Stimulated activated CD4-positive, alpha-beta T cell treated with anti-CD3 and anti-CD28 coated beads, Interleukin-4, amount 100 ng/mL, for 4 hours (primary cell): ENCODE measurements around the gene HRK.

ENCODE experiments used
- DNase-seq, 2 experiments: peaks; one replicate each; pipeline ENCODE4 v3.0.0-alpha.2; 2020

The HRK gene

GRCh38 chr12:116864371-116865160 lies 16.7 kb downstream of the HRK start:
- no peak for DNase-seq

DNA sequence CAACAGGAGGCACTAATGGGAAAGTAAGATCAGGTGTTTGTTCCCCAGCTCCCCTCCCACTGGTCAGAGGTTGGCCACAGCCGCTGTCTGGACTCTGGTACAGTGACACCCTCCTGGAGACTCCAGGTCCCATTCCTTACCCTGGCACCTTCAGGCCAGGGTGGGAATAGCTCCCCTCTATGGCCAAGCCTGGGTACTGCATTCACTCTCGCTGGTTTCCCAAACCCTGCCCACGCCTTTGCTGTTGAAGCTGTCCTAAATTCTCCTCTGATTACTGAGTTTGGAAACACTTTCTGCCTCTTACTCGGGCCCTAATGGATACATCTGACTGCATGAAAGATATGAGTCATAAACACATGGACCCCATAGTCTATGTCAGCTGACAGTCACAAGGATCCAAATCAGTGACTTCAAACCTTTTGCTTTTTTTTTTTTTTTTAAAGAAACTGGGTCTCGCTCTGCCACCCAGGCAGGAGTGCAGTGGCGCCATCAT lies 17.9 kb downstream of the HRK start:
- no peak for DNase-seq

GRCh38 chr12:116862167-116862566 lies 19.1 kb downstream of the HRK start:
- no peak for DNase-seq

DNA sequence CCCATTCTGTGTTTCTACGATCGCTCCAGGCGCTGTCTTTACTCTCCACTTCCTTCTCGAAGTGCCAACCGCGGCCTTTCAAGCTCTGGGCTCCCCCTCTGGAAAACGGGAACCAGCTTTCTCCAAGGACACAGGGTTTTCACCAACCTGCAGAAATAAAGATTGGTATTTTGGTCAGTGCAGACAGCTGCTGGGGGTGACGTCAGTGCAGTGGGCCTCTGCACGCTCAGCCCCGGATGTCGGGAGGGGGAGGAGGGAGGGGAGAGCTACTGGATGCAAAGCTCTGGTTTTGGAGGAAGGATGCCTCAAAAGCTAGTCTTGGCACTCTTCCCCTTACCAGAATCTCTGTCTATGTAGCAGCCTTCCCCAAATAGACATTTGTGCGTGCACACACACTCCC lies 19.9 kb downstream of the HRK start:
- no peak for DNase-seq

DNA sequence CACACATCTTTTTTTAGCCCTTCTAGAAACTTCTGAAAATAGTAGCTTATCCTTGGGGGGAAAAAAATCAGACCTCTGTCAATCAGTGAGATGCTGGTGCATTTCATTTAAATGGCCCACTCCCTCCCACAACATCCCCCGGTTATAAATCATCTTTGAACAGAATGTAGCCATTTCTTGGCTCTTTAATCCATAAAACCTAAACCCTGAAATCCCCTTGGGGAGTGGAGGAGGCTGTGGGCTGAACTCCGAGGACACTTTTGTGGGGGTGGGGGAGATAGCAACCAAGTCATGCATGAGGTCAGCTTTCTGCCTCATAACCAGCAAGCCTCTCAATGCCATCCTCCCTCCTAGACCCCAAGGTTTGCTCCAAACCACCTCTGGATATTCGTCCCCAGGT lies 21.0 kb downstream of the HRK start:
- no peak for DNase-seq

- DNase-seq = no peak
Measured at GRCh38 chr12:116859079-116859478, 22.2 kb downstream of the HRK start.

DNA sequence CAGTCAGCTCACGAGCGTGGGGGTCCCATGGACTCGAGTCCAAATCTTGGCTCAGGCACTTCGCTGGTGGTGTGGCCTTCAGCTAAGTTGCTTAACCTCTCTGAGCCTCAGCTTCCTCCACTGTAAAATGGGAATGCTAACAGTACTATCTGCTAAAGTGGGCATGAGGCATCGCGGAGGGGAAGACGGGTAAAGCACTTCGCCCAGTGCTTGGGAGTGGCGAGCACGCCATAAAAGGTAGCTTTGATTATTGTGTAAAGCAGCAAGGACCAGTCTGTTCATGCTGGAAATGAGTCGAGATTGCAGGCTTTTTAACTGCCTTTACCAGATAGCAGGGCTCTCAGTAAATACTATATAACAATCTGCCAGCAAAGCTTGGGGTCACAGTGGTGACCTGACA lies 24.5 kb downstream of the HRK start:
- no peak for DNase-seq

DNA sequence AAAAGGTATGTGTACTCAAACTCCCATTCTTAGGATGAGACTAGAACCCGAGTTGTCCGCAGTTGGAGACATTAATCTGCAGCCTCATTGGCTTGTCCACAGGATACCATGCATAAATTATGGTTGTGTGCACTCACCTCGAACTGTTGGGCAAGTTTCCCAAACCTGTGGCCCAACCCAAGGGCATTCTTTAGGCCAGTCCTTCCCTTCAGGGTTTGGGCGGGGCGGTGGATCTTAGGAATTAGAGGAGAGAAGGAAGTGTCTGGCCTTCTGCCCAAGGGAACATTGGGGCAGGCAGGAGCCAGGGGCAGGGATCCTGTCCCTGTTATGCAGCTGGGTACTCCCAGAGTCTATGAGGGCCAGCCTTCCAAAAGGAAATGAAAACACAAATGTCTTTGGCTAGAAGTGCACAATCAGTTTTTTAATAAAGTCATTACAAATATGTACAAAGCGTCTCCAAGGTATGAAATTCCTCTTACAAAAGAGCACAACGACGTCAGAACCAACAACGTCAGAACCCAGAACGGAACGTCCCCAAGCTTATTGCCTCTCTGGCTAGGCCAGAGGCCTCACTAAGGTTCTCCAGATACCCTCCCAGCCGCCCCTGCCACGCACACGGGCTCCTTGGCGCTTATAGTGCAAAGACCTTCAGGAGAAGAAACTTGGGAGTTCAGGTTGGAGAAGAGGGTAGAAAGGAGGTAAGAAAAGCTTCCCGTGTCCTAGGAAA lies 25.3 kb downstream of the HRK start:
- DNase-seq = no peak

GRCh38 chr12:116853507-116853906 lies 27.7 kb downstream of the HRK start:
- no peak for DNase-seq

DNA sequence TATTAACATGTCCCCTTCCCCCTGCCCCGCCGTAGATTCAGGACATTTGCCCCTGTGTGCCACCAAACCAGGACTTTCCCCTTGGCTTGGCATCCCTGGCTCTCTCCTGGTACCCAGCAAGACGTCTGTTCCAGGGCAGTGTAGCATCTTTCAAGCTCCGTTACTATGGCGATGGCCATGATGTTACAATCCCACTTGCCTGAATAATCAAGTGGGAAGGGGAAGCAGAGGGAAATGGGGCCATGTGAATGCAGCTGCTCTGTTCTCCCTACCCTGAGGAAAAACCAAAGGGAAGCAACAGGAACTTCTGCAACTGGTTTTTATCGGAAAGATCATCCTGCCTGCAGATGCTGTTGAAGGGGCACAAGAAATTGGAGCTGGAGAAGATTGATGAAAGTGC lies 28.9 kb downstream of the HRK start:
- no peak for DNase-seq

GRCh38 chr12:116849216-116849615 lies 32.0 kb downstream of the HRK start:
- DNase-seq = no peak

- DNase-seq = no peak
Measured at GRCh38 chr12:116843085-116843484, 38.2 kb downstream of the HRK start.

- no peak for DNase-seq
Measured at GRCh38 chr12:116839287-116839830, 41.9 kb downstream of the HRK start.

DNA sequence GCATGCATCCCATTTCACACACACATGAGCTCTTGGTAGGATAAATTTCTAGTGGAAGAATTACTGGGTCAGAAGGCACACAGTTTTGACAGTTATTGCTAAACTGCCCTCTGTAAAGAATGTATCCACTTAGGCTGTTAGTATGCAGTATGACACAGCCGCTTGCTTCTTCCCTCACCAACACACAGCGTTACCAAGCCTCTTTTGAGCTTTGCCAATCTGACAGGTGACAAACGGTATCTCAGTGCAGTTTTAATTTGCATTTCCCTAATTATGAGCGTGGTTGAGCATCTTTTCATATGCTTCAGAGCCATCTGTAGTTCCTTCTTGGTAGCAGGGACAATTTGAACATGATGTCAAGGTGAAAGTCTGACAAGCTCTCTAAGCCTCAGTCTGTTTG lies 42.9 kb downstream of the HRK start:
- no peak for DNase-seq

GRCh38 chr12:116837097-116837496 lies 44.1 kb downstream of the HRK start:
- DNase-seq = no peak

DNA sequence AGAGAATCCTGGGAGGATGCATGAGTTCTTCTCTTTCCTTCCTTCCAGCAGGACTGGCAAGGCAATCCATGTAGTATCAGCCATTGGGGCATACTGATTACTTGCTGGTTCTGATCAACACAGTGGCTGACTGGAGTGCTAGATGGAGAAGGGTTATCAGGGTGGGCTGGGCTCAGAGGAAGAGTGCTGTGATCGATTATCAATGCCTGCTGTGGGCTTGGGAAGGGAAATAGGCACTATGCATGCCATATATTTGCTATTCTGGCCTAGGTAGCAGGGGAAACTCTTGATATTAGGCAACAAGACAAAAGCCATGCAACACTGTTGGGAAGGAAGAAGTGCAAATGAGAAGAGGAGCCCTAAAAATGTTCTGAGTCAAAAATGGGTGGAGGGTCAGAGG lies 45.8 kb downstream of the HRK start:
- no peak for DNase-seq

- DNase-seq = no peak
Measured at GRCh38 chr12:116833474-116833873, 47.8 kb downstream of the HRK start.

GRCh38 chr12:116832353-116832752 lies 48.9 kb downstream of the HRK start:
- no peak for DNase-seq

GRCh38 chr12:116827432-116827831 lies 53.8 kb downstream of the HRK start:
- DNase-seq = no peak

GRCh38 chr12:116821291-116821690 lies 60.0 kb downstream of the HRK start:
- DNase-seq = no peak

DNA sequence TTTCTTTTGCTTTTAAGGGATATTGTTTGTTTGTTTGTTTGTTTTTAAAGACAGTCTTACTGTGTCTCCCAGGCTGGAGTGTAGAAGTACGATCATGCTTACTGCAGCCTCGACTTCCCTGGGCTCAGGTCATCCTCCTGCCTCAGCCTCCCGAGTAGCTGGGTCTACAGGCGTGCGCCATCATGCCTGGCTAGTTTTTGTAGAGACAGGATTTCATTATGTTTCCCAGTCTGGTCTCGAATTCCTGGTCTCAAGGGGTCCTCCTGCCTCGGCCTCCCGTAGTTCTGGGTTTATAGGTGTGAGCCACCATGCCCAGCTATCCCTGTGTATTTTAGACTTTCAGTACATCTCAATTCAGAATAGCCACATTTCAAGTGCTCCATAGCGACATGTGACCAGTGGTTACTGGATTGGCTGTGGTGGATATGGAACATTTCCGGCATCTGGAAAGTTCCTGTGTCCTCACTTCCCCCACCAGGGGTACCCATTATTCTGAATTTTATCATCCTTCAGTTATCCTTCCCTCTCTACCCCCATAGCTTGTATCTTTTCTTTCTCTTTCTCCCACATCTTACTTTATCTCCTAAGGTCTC lies 61.1 kb downstream of the HRK start:
- no peak for DNase-seq

DNA sequence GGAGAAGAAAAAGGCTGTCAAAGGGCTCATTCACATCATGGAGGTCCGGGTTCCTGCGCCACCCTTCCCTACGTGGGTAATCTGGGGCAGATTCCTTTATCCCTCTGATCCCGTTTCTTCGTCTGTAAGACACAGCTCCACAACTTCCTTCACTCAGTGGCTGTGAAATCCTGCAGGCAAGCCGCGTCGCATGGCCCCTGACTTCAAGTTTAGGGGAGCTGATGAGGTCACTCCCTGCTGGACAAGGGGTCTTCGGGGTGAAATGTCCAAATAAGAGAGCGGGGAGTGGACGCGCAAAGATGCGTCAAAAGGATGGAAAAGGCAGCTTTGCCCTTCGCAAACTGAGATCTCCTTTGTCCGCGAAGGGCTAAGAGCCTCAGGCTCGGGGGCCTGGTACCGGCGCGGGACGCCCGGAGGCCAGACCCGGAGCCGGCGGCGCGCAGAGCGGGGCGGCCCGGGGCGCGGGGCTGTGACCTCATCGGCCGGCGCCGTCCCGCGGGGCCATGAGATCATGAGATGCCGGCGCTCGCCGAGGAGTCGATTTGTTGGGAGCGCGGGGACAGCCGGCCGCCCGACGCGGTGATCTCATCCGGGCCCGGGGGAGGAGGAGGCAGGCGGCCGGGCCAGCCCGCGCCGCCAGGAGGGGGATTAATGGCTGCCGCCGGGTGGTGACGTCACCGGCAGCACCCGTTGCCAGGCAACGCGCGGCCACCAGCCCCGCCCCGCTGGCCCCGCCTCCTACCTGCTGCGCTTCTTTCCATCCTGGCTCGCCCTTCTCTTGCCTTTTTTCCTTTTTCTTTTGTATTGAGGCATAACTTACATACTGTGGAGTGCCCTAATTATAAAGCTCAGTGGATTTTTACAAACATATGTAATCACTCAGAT lies 62.1 kb downstream of the HRK start:
- peak; percentile 89 to 90 for DNase-seq
